K562 (cell line): Measurements from ENCODE around the gene AAGAB. TPM values are rescaled to one million over a fixed set of nuclear protein-coding genes. Genes with fewer than 3 reads are reported as not detected.
A peak's percentile ranks its signal among the peaks of the same experiment; 100 is the strongest.

Source experiments
- ATAC-seq: fragments of 200-7000 bp; cut with Tn5 transposase; 3 replicates; pipeline ENCODE4 v1.9.1; 2020; ENCODE audit warnings: moderate library complexity
- BruUV-seq: library from RNA; stranded (reverse); fragments of 400-500 nt; replicated peaks from 2 replicates; lab custom pipeline; 2021; lab: Mats Ljungman, UMichigan
- CTCF ChIA-PET: fragments of 300-600 bp; formaldehyde crosslinking; extraction: SDS; loops from one replicate; lab custom pipeline; 2021; ENCODE audit warnings: low intra/inter-chr PET ratio; lab: Yijun Ruan, JAX
- POLR2A ChIA-PET: fragments of 300-600, 350-650 bp; sonication (Branson Sonifier 250); formaldehyde crosslinking; extraction: SDS; loops from one replicate; lab custom pipeline; 2021; ENCODE audit warnings: antibody characterized with exemption, inconsistent platforms; lab: Yijun Ruan, JAX
- DNase-seq, 4 experiments: peaks; one replicate each; pipeline versions ENCODE4 v3.0.0 to v3.0.0-alpha.2; 2011 to 2018; ENCODE audit warnings: low spot score in 3 of 4, mixed read lengths in 3 of 4; ENCODE audit errors: extremely low read depth in 1 of 4
- FAIRE-seq: peaks from 2 replicates; lab custom pipeline; 2011; peaks lifted over from hg19 to GRCh38; lab: Jason Lieb, UNC
- H2AFZ ChIP-seq: 2 replicates; pipeline ENCODE4 v1.6.0; 2011; ENCODE audit warnings: low read depth, low read length, control low read depth, inconsistent platforms
- H3K27ac ChIP-seq: fragments of 200-600 bp; 3 replicates; pipeline ENCODE4 v1.8.0; 2011; ENCODE audit warnings: low read depth, mild to moderate bottlenecking, control low read depth, inconsistent platforms, low read length, moderate library complexity, mixed read lengths; ENCODE audit errors: extremely low read depth
- H3K27me3 ChIP-seq, 2 experiments: fragments of 300-600 bp in 1 of 2; 2 replicates in 1 of 2; 3 replicates in 1 of 2; pipeline versions ENCODE4 v1.6.0 to v1.8.0; 2011; ENCODE audit warnings: inconsistent platforms in 2 of 2, low read length in 2 of 2, mild to moderate bottlenecking in 1 of 2, mixed read lengths in 1 of 2, moderate library complexity in 1 of 2; ENCODE audit not compliant: control insufficient read depth in 2 of 2, insufficient read depth in 2 of 2
- H3K36me3 ChIP-seq: fragments of 300-600 bp; 3 replicates; pipeline ENCODE4 v1.8.0; 2011; ENCODE audit warnings: mild to moderate bottlenecking, low read length, inconsistent platforms; ENCODE audit not compliant: control insufficient read depth, insufficient read depth
- H3K4me1 ChIP-seq, 2 experiments: fragments of 200-600 bp in 1 of 2; replicated peaks in 1 of 2; 2 replicates in 1 of 2; 3 replicates in 1 of 2; pipeline versions ENCODE4 v1.5.1 to v1.8.0; 2011; ENCODE audit warnings: inconsistent platforms in 2 of 2, low read length in 2 of 2, mild to moderate bottlenecking in 1 of 2, mixed read lengths in 1 of 2, moderate library complexity in 1 of 2; ENCODE audit not compliant: control insufficient read depth in 2 of 2, insufficient read depth in 2 of 2
- H3K4me2 ChIP-seq: 2 replicates; pipeline ENCODE4 v1.6.1; 2011; ENCODE audit warnings: low read length, control low read depth, inconsistent platforms, mixed read lengths; ENCODE audit not compliant: insufficient read depth
- H3K4me3 ChIP-seq: fragments of 200-600 bp; sonication (generic), shearing (Covaris generic); 2 replicates; pipeline ENCODE4 v1.5.1; 2016; ENCODE audit warnings: control low read depth, inconsistent platforms
- H3K79me2 ChIP-seq: fragments of 200-600 bp; 3 replicates; pipeline ENCODE4 v1.8.0; 2011; ENCODE audit warnings: low read length, inconsistent platforms; ENCODE audit not compliant: control insufficient read depth, insufficient read depth
- H3K9ac ChIP-seq, 2 experiments: 2 replicates each; pipeline versions ENCODE4 v1.6.0 to v1.6.1; 2011; ENCODE audit warnings: low read depth in 2 of 2, low read length in 2 of 2, control low read depth in 1 of 2, inconsistent platforms in 1 of 2, mild to moderate bottlenecking in 1 of 2, mixed read lengths in 1 of 2; ENCODE audit not compliant: insufficient read depth in 1 of 2
- H3K9me1 ChIP-seq: one replicate; pipeline ENCODE4 v1.6.0; 2011; ENCODE audit warnings: inconsistent platforms, mild to moderate bottlenecking, low read length, moderate library complexity; ENCODE audit not compliant: control insufficient read depth, insufficient read depth
- H3K9me3 ChIP-seq: replicated peaks from 2 replicates; pipeline ENCODE4 v1.5.1; 2011; ENCODE audit warnings: low read depth, low read length, inconsistent platforms; ENCODE audit not compliant: control insufficient read depth, insufficient read depth
- H4K20me1 ChIP-seq: replicated peaks from 2 replicates; pipeline ENCODE4 v1.6.1; 2011; ENCODE audit warnings: low read length, inconsistent platforms, mixed read lengths; ENCODE audit not compliant: control insufficient read depth, insufficient read depth
- GABPA ChIP-seq: fragments of 200-800 bp; sonication (Bioruptor generic); conservative IDR thresholded peaks from 2 replicates; pipeline ENCODE4 v1.6.1; 2016; ENCODE audit warnings: low read depth, missing genetic modification characterization, missing compliant biosample characterization
- NBN ChIP-seq: fragments of 450-650 bp; IDR thresholded peaks from 2 replicates; pipeline ENCODE4 v1.6.1; 2016; ENCODE audit warnings: low read depth, mild to moderate bottlenecking
- SREBF2 ChIP-seq: sonication (generic); formaldehyde crosslinking; IDR thresholded peaks from 2 replicates; pipeline ENCODE4 v1.4.0; 2020; ENCODE audit warnings: mild to moderate bottlenecking, missing genetic modification reagents
- XRCC3 ChIP-seq: fragments of 450-650 bp; IDR thresholded peaks from 2 replicates; pipeline ENCODE4 v1.6.1; 2017; ENCODE audit warnings: mild to moderate bottlenecking, moderate library complexity
- ZNF146 ChIP-seq: IDR thresholded peaks from one replicate; pipeline ENCODE4 v1.6.1; 2018; ENCODE audit warnings: missing compliant biosample characterization; ENCODE audit not compliant: unreplicated experiment
- ZNF561 ChIP-seq: fragments of 450-650 bp; formaldehyde crosslinking; conservative IDR thresholded peaks from 2 replicates; pipeline ENCODE4 v1.4.0; 2020; ENCODE audit warnings: mild to moderate bottlenecking, moderate library complexity
- WGBS: fragments of 100-300 bp; shearing (Covaris generic); methylation state at CpG from one replicate; pipeline ENCODE4 v1.1.6; 2016; ENCODE audit warnings: low coverage, mixed read lengths; ENCODE audit not compliant: insufficient coverage; ENCODE audit errors: missing lambda C conversion rate; 5-methylcytosine and 5-hydroxymethylcytosine counted together
- in situ Hi-C: fragments of 300-500 bp; cut with MboI; formaldehyde crosslinking; loops from 4 replicates; pipeline ENCODE4 v1.15.0; 2018; ENCODE audit warnings: inconsistent platforms, mixed read lengths
- intact Hi-C: fragments of 100-400 bp; cut with micrococcal nuclease; formaldehyde crosslinking; loops from 2 replicates; pipeline ENCODE4 v1.14.2; 2022
- polyA plus RNA-seq, 8 experiments: library from polyadenylated mRNA; depleted of rRNA in 4 of 8; stranded (reverse) in 5 of 8; unstranded in 3 of 8; fragments of >200 nt; fragmentation: Nextera tagmentation in 2 of 8; fragmentation: Illumina TruSeq in 1 of 8; extraction: Ambion mirVana in 2 of 8; extraction: Trizol in 1 of 8; gene quantifications; 2 replicates each; pipeline versions ENCODE4 v1.2.1 to v1.2.3, GENCODE V29; 2011 to 2014; ENCODE audit warnings: inconsistent platforms in 1 of 8, missing spikeins in 1 of 8
- total RNA-seq, 7 experiments: library from RNA; depleted of rRNA in 6 of 7; stranded (reverse); fragments of >200 nt in 6 of 7; fragmentation: Illumina TruSeq in 2 of 7; extraction: Trizol in 2 of 7; gene quantifications; 2 replicates each; pipeline versions ENCODE4 v1.2.1 to v1.2.3, GENCODE V29; 2011 to 2021; ENCODE audit warnings: low replicate concordance in 1 of 7

AAGAB gene
- total and polyA plus RNA-seq, 9 of the 15 experiments (the other 6 are each of a cell fraction or from before 2014, with no cell fraction given): 17.8 to 109 (median 58.3) TPM

DNA sequence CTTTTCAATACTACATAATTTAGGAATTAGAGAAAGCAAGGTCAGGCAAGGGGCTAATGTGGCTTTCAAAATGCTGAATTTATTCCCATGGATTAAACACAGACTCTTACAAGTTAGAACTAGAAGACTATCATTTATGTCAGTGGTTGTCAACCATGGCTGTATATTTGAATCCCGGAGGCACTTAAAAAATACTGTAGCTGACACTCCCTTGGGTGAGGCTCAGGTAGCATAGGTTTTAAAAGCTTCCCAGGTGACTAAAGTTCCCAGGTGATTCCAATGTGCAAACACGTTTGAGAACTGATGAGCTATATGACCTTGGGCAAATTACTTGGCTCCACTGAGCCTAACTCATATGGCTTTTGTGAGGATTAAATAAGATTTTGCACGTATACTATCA is 29.6 kb downstream of the AAGAB start:
- TF ChIP-seq SREBF2 (no peak), NBN (no peak), GABPA (tag) (no peak), XRCC3 (no peak)
- H3K27ac ChIP-seq: no peak overlapping the region
- 91% methylated on average over 3 of the region's 3 CpGs for WGBS
- H3K27me3 ChIP-seq: no peaks in the 10 kb centered on the region
- in situ Hi-C loops (no loop called here), intact Hi-C loops (no loop called here)
- no peaks in the 10 kb centered on the region for H4K20me1 ChIP-seq
- H3K4me1 ChIP-seq: no peaks in the 10 kb centered on the region
- no peaks in the 10 kb centered on the region for H3K9me1 ChIP-seq
- H2AFZ ChIP-seq: no peak overlapping the region
- no peak overlapping the region for H3K4me3 ChIP-seq
- no peak for DNase-seq
- no peak for ATAC-seq
- CTCF ChIA-PET: no interaction called here
- H3K4me2 ChIP-seq: no peak overlapping the region
- H3K9ac ChIP-seq: no peak overlapping the region
- no peaks in the 10 kb centered on the region for H3K9me3 ChIP-seq
- no peaks in the 10 kb centered on the region for H3K79me2 ChIP-seq
- BruUV-seq: no TSS peak
- FAIRE-seq: no peak
- POLR2A ChIA-PET: interaction anchor here (1.5 kb wide), 1 partner anchor 15 kb away, joined by 8 read pairs; no protein-coding TSS in a partner anchor
- H3K36me3 ChIP-seq: peaks cover 39% of the 10 kb centered on the region

- peaks cover 28% of the 10 kb centered on the region for H3K36me3 ChIP-seq
- no peaks in the 10 kb centered on the region for H3K9me1 ChIP-seq
- no peaks in the 10 kb centered on the region for H3K79me2 ChIP-seq
- no peaks in the 10 kb centered on the region for H3K27me3 ChIP-seq
- H3K4me3 ChIP-seq: no peak overlapping the region
- CTCF ChIA-PET: no interaction called here
- no peak overlapping the region for H3K4me2 ChIP-seq
- WGBS: 80% methylated on average over 2 of the region's 2 CpGs
- ATAC-seq: no peak
- H3K9ac ChIP-seq: no peak overlapping the region
- no peak for DNase-seq
- TF ChIP-seq ZNF561 (CRISPR knock-in tag): no peak
- TF ChIP-seq ZNF146 (CRISPR knock-in tag): peak; percentile 73
- TF ChIP-seq, all 486 proteins: peak for 1
- H3K4me1 ChIP-seq: no peaks in the 10 kb centered on the region
- no peak overlapping the region for H3K27ac ChIP-seq
- FAIRE-seq: no peak
- BruUV-seq: no TSS peak
- H3K9me3 ChIP-seq: no peaks in the 10 kb centered on the region
- intact Hi-C loops (no loop called here), in situ Hi-C loops (no loop called here)
- POLR2A ChIA-PET: interaction anchor here (0.5 to 1.0 kb wide), 3 partner anchors 10 to 292 kb away, joined by 3 read pairs; no protein-coding TSS in a partner anchor
- H2AFZ ChIP-seq: no peak overlapping the region
- H4K20me1 ChIP-seq: no peaks in the 10 kb centered on the region
Observed at GRCh38 chr15:67219288-67219687, 35.2 kb downstream of the AAGAB start.
